Occipital lobe (tissue), 2 donors: ENCODE results near the gene AKT1. TPM values are rescaled to one million over a fixed set of nuclear protein-coding genes. Genes with fewer than 3 reads are reported as not detected.
A peak's percentile ranks its signal among the peaks of the same experiment; 100 is the strongest.
"Not testable (repeated sequence)": the region's sequence is repeated elsewhere in the genome, so short reads cannot be mapped to it uniquely, and the experiment has no call there.

ENCODE experiments used
- DNase-seq: peaks from one replicate; lab custom pipeline; 2025; lab: John Stamatoyannopoulos, UW
- total RNA-seq: library from RNA; depleted of rRNA; stranded (reverse); fragments of >200 nt; gene quantifications from one replicate; pipeline ENCODE4 v1.2.3, GENCODE V29; 2014

AKT1 gene
- 102 TPM for total RNA-seq

DNA sequence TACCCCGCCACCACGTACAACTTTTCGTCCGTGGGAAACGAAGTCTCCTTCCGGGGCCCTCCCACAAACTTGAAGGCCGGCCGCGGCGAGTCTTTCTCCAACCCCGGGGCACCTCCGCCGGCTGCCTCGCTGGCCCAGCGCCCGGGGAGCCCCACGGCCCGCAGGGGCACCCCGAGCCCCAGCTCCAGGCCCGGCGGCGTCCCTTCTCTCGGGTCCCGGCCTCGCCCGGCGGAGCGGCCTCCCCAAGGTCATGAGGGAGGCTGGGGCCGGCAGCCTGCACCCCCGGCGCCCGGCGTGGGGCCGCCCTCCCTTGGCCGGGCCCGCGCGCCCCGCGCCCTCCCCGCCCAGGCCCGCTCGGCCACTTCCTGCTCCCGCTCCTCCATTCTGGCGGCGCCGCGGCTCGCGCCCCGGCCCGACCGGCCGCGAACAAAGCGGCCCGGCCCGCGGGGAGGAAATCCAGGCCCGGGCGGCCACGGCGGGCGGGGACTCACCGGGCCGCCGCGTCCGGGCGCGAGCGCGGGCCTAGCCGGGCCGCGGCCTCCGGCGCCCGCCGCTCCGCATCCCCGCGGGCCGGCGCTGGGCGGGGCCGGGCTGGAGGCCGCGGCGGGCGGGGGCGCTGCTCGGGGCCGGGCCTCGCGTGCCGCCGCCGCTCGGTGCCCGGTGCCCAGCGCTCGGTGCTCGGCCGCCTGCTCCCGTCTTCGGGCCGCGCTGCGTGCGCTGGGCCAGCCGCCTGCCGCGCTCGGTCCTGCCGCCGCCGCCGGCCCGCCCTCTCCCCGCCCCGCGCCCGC is at the start of gene AKT1:
Gene AKT1 (minus strand): TSS at position 756 of the 788 bp plus-strand sequence. CDS start 3,105 bp downstream, outside the sequence.
- DNase-seq, result no peak

DNA sequence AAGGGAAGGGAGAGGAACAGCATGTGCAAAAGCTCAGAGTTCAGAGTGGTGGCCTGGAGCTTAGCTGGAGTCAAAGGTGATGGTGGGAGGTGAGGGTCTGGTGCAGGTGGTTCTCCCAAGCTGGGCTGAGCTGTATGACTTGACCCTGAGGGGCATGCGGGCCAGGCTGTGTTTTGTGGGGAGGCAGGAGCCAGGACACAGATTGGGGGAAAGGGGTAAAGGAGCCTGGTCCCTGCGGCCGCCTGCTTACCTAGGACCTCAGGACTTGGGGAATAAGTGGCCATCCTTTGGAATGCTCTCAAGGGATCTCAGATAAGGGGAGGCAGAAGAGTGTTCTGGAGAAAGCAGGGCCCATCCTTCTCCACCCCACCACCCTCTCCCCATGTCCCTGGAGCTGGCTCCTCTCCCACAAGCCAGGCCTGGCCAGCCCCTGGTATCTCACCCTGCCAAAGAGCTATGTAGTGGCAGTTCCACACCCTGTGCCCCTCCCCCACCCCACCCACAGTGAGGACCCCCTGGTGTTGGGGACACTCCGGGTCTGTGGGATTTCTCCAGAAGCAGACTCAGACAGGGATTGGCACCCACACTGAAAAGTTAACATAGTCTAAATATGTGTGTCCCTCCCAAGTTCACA is 49.6 kb upstream of the AKT1 start:
- no peak for DNase-seq

DNA sequence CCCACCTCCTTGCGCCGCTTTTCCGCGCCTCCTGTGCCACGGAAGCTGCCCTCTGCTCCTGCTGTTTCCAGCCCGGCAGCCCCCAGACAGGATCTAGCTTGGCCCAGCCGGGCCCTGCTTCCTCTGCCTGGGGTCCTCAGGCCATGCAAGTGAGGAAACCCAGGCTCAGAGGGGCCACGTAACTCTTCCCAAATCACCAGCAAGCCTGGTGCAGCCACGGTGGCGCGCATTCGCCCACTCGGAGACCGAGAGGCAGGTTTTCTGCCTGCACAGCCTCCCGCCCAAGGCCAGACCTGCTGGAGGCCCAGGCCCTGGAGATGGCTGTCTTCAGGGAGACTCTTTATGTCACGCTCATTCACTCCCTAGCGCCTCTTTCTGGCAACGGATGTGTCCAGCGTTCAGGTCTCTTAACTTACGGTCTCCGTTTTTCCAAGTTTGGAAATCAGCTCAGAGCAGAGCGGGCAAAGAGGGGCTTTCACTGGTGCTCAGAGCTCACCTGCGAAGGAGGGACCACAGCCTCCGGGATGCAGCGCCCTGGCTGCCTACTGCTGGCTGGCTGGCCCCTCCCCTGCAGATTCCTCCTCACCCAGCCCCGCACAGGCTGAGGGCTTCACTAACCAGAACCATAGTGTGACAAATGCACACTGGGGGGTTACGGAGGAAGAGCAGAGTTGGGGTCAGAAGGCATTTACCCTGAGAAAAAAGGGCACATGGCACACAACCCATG is 48.9 kb upstream of the AKT1 start:
- no peak for DNase-seq

DNA sequence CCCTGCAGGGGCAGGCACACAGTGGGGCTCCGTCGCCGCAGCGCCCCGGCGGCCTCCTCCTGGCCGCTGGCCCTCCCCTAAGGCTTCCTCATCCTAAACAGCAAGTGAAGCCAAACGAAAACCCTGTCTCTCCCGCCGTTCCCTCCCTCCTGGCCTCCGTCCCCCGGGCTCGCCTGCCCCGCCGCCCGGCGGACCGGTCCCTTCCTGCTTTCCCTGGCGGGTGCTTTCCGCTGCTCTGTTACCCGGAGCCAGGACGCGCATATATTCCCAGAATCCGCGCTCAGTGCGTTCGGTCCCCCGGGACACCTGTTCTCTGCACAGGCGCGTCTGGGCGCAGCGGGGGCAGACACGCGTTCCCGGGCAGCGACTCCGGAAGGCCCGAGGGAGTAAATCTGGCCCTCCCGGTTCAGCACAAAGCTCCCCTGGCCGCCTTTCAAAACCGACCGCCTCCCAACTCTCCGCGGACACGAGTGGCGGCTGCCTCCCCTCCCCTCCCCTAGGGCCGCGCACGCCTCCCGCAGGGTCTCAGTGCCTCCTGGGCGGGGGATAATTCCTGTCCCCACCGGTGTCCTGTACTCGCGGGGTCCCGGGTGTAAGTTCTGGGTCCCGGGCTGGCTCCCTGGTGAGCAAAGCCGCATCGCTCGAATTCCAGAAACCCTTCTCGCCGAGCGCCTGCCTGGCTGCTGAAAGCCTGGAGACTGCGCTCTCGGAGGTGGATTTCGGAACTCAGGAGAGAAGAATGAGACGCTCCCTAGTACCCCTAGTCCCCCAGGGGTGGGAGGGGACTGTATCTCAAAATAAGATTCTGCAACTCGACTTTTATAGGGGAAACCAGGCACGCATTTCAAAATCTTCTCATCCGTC is 48.1 kb upstream of the AKT1 start:
- DNase-seq, result peak; percentile 60

DNA sequence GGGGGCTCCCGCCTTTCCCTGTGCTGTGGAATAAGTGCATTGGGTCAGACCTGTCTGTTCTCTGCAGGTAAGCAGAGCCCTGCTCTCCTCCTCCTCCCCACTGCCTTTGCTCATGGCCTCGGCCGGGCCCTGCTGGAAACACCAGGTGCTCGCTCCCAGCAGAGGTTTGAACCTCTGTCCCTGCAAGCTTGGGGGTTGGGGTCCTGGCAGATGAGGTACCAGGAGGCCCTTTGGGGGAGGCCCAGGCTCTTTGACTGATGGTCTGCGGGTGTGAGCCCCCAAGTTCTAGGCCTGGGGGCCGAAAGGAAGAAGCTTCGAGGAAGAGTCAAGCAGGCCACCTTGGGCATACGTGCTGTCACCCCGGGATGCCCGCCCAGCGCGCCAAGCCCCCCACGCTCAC is 47.5 kb upstream of the AKT1 start:
- no peak for DNase-seq

DNA sequence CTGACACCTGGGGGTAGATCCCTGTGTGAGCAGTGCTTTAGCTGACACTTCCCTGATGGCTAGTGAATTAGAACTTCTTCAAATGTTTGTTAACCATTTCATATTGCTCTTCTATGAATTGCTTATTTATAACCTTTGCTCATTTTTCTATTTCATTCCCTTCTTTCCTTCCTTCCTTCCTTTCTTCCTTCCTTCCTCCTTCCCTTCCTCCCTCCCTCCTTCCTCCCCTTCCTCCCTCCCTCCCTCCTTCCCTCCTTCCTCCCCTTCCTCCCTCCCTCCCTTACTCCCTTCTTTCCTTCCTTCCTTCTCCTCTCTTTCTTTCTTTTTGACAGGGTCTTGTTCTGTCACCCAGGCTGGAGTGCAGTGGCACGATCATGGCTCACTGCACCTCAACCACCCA is 46.2 kb upstream of the AKT1 start:
- no peak for DNase-seq

DNA sequence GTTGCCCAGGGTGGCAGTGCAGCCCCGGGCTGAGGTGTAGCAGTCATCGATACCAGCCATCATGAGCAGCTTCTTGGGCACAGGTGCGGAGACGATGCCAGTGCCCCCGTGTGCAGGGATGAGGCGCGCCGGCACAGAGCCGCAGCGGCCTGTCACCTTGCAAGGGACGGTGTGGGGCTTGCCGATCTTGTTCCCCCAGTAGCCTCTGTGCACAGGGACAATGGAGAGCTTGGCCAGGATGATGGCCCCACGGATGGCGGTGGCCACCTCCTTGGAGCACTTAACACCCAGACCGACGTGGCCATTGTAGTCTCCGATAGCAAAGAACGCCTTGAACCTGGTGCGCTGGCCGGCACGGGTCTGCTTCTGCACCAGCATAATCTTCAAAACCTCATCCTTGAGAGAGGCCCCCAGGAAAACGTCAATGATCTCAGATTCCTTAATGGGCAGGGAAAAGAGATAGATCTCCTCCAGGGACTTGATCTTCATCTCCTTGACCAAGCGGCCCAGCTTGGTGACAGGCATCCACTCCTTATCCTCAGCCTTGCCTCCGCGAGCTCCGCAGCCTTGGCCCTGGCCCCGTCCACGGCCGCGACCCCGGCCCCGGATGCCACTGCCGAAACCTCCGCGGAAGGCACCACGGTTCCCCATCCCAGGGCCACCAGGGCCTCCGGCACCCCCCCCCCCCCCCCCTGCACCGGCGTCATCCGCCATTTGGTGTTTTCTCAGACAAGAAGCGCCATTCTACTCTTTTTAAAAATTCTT is 40.8 kb upstream of the AKT1 start:
- DNase-seq, result not testable (repeated sequence)

DNA sequence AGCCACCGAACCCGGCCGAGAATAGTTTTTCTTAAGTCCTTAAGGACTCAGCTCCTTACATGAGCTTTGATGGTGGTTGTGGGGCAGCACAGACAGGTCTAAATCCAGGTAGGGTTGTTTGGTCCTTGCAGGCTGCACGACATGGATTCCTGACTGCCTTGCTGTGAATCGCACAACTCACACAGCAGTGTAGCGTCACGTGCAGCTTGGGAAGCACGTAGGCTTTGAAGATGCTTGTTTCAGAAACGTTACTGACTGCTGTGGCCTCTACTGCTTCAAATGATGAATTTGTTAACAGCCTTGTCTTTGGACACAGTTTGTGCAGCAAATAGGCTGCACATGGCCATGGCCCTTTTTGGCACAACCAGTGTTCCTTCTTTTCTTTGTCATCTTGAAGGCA is 35.2 kb upstream of the AKT1 start:
- no peak for DNase-seq

DNA sequence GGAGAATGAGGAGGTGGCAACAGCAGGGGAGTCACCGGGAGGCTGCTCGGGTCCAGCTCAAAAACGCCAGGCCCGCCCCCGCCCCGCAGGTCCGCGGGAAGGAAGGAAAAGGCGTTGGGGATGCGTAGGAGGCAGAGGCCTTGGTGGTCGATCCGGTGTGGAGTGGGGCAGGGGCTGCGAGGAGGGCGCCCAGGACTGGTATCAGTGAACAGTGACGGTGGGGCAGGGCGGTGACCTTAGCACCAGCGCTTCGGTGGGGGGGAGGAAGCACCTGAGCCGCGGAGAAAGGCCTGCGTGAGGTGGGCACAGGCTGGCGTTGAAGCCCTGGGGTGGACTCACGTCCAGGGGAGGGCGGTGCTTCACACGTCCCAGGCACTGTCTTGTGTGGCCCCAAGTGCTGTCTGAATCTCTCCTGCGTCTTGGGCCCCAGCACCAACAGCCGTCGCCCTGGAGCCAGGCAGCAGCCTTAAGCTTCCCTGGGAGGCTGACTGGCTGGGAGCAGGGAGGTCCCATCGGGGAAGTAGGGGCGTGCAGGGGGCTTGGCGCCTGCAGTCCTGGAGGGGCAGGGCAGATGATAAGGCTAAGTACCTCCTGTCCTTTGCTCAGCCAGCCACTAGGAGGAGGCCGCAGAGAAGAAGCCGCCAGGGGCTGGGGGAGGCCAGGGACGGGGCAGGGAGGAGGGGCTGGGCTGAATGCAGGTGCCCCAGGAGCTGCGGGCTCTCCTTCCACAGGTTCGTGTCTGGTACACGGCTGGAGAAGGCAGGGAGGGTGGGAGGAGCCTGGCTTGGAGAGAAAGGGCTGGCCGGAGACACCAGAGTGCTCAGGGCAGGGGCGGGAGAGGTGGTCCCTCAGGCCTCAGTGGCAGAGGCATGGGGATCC is 31.9 kb upstream of the AKT1 start:
- DNase-seq, result no peak

DNA sequence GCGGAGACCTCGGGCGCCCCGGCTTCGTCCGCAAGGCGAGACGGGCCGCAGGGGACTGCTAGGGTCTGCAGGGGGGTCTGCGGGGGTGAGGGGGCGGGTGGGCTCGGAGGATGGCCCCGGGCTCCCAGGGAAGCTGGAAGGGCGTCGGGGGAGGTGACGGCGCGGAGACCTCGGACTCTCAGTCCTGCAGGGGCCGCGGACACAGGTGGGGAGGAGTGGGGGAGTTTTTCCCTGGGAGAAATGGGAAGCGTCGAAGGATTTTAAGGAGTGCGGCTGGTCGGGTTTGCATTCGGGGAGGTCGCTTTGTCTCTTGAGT is 31.3 kb upstream of the AKT1 start:
- DNase-seq, result no peak

DNA sequence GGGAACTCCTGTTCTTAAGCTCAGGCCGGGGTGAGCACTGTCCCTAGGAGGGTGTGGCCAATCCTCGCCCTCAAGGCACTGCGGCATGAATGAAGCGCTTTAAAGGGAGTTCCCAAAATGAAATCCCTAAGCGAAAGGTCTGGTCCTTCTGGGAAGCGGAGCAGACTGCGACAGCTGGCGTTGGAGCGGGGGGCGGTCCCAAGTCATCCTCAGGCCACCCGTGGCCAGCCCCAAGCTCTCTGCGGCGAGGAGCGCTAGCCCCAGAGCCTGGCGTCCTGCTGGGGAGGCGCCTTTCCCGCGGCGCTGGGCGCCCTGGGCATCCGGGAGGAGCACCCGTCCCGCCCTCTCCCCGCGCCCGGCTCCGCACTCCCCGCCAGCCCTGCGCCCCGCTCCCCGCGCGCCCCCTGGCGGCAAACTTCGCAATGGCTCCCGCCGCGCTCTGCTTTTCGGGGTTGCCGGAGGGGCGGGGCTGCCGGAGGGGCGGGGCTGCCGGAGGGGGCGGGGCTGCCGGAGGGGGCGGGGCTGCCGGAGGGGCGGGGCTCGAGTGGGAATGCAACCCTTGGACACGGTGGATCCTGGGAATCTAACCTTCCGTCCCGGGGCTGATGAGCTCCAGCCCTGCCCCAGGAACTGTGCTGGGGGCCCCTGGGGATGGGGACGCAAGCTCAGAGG is 30.8 kb upstream of the AKT1 start:
- DNase-seq, result peak; percentile 88

DNA sequence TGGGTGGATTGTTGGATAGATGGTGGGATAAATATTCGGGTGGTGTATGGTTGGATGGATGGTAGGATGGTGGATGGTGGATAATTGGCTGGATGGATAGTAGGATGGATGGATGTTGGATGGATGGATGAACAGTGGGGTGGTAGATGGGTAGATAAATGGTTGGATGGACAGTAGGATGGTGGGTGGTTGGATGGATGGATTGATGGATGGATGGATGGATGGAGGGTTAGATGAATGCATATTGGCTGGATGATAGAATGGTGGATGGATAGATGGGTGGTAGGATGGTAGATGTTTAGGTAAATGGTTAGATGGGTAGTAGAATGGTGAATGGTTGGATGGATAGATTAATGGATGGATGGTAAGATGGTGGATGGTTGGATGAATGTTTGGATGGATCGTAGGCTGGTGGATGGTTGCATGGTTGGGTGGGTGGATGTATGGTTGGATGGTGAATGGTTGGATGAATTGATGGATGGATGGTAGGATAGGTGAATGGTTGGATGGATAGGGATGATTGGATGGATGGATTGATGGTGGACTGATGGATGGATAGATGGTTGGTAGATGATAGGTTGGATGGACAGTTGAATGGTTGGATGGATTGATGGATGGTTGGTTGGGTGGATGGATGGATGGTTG is 28.9 kb upstream of the AKT1 start:
- no peak for DNase-seq

DNA sequence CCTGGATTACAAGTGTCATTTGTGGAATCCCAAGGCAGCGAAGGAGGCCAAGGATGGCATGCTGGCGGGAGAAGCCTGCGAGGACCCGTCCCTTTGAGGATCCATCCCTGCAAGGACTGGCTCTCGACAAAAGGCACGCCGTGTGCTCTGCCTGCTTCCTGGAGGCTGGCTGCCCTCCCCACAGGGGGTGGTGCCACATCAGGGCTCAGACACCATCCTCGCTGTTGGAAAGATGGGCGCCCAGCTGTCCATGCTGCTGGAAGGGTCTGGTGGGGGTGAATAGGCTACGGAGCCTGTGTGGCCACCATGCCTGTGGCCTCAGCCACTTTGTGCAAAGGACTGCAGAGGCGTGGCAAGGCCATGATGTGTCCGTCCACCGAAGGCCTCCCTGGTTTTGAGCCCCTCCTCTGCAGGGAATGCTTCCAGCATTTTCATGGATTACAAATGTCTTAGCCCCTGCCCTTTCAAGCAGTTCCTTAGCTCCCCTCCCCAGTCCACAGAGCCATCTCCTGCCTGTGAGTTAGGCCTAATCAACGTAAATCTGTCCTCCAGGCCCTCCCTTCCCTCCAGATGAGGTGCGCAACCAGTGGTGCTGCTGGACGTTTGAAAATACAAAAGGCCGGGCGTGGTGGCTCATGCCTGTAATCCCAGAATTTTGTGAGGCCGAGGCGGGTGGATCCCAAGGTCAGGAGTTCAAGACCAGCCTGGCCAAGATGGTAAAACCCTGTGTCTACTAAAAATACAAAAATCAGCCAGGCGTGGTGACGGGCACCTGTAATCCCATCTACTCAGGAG is 27.5 kb upstream of the AKT1 start:
- no peak for DNase-seq

DNA sequence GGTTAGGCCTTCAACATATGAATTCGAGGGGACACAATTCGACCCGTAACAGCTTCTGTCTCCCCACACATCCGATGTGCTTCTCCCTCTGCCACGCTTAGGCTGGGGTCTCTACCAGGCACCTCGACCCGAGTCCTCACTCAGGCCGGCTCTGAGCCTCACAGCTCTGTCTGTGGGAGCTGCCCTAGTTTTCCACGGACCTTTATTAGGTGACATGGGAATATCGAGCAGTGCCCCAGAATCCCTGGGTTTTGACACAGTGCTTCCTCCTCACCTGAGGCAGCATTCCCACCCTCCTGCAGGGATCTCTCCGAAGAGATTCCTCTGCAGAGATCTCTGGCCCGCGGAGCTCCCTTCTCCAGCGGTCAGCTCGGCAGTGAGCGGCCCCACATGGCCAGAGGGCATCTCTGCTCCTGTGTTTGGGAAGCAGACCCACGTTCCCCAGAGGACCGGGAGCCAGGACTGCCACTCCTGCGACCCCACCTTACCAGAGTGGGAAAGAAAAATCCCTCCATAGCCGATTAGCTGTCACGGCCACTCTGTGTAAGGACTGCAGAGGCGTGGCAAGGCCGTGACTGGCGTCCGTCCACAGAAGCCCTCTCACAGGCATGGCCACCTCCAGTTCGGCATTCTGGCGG is 26.5 kb upstream of the AKT1 start:
- no peak for DNase-seq

DNA sequence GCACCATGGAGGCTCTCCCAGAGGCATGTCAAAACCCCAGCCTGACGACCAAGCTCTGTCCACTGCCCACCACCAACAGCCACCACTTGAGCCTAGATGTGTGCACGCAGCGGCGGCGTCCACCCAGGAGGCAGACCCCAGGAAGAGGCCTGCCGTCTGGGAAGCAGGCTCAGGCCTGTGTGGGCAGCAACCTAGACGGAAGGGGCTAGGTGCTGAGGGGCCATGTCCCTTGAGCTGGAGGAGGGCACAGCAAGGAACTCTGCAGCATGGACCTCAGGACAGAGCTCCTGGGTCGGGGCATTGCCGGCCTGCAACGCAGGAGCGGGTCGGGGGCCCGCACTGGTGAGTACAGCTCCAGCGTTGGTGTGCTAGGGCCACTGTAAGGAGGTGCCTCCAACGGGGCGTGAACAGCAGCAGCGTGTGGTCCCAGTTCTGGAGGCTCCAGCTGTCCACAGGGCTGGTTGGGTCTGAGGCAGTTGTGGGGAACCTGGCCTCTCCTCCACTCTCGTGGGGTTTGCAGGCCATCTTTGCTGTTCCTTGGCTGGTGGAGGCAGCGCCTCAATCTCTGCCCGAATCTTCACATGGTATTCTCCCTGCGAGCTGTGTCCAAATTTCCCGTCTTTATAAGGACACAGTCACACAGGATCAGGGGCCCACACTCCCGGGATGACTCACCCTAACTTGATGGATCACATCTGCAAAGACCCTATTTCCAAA is 25.8 kb upstream of the AKT1 start:
- no peak for DNase-seq

DNA sequence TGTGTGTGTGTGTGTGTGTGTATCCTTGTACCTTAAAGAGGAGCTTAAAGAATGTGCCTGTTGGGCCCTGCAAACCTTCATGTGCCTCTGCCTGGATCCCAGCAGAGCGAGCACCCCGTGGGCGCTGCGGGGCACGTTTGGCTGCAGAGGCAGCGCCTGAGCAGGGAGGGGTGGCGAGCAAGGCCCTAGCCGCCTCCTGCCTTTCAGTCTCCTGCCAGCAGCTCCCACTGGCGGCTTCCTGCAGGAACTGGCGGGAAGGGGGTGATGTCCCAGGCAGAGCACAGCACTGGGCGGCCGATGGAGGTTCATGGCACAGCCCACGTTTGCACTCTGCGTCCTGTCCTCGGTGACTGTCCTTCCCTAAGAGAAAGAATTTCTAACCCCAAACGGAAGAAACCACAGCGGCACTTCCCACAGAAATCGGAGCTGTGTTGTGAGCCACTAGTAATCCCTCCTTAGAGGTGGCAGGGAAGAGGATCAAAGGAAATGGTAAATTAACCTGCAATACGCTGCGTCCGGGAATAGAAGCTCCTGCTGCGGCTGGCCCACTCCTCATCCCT is 25.2 kb upstream of the AKT1 start:
- DNase-seq, result peak; percentile 53

DNA sequence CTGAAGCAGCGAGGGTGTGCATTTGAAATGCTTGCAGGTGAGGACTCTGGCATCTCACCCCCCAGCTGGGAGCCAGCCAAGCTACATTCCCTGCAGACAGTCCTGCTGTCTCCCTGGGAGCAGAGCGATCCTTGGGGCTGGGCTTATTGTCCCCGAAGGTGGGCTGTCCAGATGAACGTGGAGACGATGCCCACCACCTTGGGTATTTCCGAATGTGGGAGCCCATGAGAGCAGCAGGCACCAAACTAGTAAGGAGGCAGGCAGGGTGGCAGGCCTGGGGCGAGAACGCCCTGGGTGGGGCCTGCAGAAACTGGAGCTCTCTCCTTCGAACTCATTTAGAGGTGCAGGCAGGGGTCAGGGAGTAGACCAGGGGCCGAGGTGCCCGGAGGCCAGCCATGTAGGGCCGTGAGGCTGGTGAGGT is 23.8 kb upstream of the AKT1 start:
- no peak for DNase-seq
